Activated CD8-positive, alpha-beta memory T cell treated with anti-CD3 and anti-CD28 coated beads for 36 hours (primary cell): Measurements from ENCODE around the gene FGF18. TPM values are rescaled to one million over a fixed set of nuclear protein-coding genes. Genes with fewer than 3 reads are reported as not detected.

Source experiments
- CTCF ChIA-PET: fragments of 350-600 bp; sonication (Branson Sonifier 250); formaldehyde crosslinking; loops from one replicate; lab custom pipeline; 2021; ENCODE audit warnings: antibody characterized with exemption; lab: Charles Lee
- POLR2A ChIA-PET: fragments of 350-600 bp; sonication (Branson Sonifier 250); formaldehyde crosslinking; loops from one replicate; lab custom pipeline; 2021; ENCODE audit warnings: antibody characterized with exemption; lab: Charles Lee
- total RNA-seq, 2 experiments: library from RNA; stranded (reverse); gene quantifications; one replicate each; pipeline ENCODE4 v1.2.3, GENCODE V29; 2021

Gene FGF18
- total RNA-seq, 2 experiments from 2014 or later: 0.13 TPM; not detected in 1

DNA sequence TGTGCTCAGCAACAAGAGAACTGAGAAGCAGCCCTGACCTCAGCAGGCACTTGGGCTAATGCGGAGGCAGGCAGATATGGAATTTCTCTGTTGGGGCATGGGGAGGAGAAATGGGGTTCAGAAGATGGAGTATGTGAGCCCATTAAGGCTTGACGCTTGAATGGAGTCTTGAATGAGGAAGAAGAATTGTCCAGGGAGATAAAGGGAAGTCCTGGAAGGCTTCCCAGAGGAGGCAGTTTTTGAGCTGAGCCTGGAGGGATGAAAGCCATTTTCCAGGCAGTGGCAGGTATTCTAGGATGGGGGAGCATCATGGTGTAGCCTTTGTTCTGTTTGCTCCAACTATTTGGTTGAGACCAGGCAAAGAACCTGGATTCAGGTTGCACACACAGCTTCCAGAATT, 34.5 kb downstream of the FGF18 start:
- CTCF ChIA-PET: no interaction called here
- POLR2A ChIA-PET: no interaction called here

DNA sequence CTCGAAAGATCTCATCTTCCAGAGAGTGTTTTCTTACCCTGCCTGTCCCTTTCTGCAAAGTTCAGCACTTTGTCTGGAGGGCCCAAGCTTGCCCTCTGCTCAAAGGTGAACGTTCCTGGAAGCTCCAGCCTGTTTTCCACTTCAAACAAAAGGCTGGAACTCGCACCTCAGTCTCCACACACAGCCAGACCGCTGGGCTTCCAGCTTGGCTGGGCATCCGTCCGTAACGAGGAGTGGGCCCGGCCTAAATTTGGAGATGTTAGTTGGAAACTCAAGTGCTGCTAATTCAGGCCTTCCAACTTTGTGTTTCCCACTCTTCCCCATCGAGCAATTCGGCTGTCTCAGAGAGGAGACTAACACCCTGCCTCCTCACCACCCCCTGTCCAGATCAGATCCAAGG, 35.1 kb downstream of the FGF18 start:
- ChIA-PET POLR2A (no interaction called here), CTCF (no interaction called here)

DNA sequence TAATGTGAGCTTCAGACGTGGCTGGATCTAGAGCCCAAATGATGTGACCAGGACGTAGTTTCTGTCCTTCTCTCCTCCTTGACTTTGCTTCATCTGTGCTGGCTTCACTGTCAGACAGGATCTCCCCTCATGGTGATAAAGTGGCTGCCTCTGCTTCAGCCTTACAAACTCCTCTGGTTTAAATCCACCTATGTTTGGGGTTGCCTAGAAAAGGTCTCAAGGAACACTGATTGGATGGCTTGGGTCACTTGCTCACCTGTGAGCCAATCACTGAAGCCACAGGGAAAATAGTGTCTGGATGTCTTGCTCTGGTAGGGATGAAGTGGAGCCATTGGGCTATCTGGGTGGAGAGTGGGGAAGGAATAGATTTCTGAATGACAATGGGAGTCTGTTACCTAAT, 36.1 kb downstream of the FGF18 start:
- CTCF ChIA-PET: no interaction called here
- POLR2A ChIA-PET: no interaction called here

DNA sequence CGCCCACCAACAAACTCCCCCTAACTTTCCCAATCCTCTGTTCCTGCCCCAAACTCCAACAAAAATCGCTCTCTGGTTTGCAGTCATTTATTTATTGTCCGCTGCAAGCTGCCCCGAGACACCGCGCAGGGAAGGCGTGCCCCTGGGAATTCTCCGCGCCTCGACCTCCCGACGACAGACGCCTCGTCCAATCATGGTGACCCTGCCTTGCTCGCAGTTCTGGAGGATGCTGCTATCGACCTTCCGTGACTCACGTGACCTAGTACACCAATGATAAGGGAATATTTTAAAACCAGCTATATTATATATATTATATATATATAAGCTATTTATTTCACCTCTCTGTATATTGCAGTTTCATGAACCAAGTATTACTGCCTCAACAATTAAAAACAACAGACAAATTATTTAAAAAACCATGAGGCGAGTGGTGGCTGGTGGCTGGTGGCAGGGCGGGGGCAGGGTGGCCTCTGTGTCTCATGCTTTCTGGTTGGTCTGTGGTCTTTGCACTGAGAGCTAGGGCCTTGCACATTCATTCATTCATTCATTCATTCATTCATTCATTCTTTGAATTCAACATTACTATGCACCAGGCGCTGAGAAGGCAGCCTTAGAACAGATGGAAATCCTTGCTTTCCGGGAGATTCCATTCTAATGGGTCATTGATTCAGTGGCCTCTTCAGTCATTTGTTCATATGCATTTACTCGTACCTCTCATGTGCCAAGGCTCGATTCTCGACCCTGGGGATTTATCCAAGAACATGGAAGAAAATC, 37.9 kb downstream of the FGF18 start:
- CTCF ChIA-PET: no interaction called here
- POLR2A ChIA-PET: interaction anchor here (0.6 kb wide), 1 partner anchor 495 kb away, joined by 3 read pairs; no protein-coding TSS in a partner anchor

DNA sequence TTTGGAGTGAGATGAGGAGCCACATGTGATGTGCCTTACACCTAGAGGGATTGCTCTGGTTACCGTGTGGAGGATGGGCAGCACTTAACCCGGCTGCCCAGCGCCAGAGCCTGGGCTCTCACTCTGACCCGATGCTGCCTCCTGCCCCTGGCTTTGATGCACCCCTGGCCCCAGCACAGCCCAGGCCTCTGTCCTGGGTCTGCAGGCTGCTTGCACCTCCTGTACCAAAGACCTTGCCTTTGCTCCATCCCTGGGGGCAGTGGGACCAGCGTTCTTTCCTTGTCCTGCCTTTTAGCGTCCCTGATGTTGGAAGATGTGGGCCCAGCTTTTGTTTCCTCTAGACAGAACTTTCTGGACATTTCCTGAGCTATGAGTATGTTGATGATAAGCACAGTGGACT, 40.4 kb downstream of the FGF18 start:
- ChIA-PET CTCF (no interaction called here), POLR2A (no interaction called here)

DNA sequence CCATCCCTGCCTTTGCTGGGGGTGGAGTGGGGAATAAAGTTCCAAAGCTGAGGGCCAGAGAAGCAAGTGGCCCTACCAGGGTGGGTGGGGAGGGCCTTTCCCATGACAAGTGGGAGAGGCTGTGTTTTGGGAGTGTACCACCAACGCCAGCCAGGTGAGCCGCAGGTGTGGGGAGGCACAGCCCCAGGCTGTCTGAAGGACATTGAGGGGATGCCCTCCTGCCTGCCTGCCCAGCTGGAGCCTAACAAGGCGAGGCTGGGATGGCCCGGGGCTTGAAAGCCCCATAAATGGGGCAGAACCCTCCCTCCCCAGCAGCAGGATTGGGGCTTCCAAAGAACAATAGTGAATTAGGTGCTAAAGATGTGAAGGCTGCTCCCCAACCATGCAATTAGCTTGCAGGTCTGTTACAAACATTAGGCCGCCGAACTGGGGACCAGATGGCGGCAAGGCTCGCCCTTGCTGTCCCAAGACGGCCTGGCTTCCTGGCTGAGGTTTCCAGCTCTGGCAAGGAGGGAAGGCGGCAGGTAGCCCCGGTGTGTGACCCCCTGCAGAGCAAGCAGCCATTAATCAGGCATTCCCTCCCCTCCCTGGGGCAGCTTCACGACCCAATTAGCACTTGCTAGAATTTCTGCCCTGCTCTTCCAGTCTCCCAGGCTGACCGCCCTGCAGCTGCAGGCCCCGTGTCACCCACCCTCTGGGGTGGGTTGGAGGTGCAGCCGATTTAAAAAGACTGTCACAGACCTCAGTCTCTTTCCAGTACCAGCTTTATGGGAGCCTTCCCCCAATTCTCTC, 42.9 kb downstream of the FGF18 start:
- ChIA-PET CTCF (no interaction called here), POLR2A (no interaction called here)

DNA sequence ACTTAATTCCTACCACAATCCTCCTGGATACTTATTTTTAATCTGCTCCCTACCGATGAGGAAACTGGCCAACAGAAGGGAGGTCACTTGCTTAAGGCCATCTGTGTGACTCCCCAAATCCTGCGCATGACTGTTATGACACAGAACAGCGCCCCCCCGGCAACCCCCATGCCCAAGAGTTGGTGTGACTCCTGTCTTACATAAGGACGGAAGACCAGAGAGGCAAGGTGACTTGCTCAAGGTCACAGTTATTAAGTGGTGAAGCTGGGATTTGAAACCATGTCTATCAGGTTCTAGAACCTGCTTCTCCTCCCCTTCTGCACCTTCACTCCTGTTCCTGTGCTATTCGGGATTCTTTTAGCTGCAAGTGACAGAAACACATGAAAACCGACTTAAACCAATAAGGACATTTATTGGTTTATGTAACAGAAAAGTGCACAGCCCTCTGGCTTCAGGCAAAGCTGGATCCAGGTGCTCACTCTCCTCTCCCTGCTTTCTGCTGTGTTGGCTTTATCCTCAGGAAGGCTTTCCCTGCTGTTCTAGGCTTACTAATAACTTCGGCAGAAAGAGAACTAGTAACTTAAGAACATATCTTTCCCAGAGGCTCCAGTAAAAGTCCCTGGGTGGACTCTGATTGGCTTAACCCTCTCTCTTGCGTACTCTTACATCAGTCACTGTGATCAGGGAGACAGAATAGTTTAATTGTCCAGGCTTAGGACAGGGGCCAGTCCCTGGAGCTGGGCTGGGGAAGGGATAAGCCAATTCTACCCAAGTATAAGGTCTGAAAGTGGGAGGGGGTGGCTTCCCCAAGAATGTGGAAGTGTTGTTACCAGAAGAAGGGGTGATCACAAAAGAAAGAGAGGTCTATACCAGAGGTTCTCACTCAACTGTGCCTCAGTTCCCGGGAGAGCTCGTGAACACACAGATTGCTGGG, 43.7 kb downstream of the FGF18 start:
- ChIA-PET POLR2A (no interaction called here), CTCF (no interaction called here)

DNA sequence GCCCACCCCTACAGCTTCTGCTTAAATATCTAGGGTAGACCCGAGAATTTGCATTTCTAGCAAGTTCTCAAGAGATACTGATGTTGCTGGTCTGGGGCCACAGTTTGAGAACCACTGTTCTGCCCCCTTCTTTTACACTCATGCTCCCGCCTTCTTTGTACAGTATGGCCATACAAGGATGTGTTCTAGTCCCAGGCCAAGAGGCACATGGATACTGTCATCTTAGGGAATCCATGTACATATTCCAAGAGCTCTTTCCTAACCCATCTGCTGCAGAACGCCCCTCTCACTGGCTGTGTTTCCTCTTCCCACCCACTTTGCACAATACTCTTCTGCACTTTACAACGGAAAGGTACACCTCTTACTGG, 44.4 kb downstream of the FGF18 start:
- CTCF ChIA-PET: no interaction called here

DNA sequence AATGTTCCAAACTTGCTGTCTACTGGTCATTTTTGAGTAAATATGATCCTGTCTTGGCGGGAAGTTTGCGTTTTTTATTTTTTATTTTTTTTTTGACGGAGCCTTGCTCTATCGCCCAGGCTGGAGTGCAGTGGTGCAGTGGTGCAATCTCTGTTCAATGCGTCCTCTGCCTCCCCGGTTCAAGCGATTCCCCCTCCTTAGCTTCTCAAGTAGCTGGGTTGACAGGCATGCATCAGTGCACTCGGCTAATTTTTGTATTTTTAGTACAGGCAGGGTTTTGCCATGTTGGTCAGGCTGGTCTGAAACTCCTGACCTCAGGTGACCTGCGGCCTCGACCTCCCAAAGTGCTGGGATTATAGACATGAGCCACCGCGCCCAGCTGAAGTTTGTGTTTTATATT, 45.4 kb downstream of the FGF18 start:
- CTCF ChIA-PET: no interaction called here
- POLR2A ChIA-PET: no interaction called here

More for the DNA sequence above, 44.4 kb downstream of the FGF18 start:
- POLR2A ChIA-PET: no interaction called here

DNA sequence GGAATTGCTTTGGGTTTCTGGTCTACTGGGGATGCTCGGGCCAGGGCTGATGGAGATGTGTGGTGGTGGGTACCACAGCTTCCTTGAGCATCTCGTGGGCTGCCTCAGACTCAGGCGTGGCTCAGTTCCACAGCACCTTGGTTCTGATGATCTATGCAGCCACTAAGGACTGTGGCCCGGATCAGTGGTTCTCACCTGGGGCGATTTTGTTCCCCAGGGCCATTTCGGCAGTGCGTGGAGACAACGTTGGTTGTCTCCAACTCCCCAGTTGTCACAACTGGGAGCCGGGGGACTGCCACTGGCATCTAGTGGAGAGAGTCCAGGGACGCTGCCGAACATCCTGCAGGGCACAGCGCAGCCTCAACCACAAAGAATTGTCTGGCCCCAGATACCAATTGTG, 47.7 kb downstream of the FGF18 start:
- POLR2A ChIA-PET: no interaction called here
- CTCF ChIA-PET: no interaction called here

DNA sequence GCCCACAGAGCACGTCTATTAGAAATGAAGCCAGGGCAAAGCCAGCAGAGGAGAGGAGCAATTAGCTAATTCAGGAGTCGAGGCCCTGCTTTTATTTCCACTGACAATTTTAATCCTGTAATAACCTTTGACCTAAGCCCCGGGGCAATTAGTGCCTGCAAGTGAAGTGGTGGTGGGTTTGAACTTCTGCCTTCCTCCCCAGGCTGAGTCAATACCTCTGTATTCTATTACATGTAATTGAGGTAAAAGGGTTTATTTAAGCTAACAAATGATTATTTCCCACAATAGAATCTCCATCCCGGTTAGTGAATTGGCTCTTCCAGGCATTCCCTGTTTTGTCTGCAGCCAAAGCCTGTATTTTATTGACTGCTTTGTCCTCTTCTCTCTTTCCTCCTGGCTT, 49.9 kb downstream of the FGF18 start:
- POLR2A ChIA-PET: no interaction called here
- CTCF ChIA-PET: no interaction called here

DNA sequence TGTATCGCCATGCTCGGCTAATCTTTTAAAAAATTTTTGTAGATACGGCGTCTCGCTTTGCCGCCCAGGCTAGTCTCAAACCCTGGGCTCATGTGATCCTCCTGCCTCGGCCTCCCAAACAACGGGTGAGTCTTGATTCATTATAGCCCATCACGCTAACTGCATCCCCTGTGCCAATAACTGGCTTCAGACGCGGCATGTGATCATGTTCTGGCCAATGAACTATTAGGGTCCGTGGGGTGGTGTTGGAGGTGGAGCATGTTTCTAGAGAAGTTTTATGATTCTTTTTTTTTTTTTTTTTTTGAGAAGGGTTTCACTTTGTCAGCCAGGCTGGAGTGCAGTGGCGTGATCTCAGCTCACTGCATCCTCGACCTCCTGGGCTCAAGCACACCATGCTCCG, 51.0 kb downstream of the FGF18 start:
- CTCF ChIA-PET: no interaction called here

DNA sequence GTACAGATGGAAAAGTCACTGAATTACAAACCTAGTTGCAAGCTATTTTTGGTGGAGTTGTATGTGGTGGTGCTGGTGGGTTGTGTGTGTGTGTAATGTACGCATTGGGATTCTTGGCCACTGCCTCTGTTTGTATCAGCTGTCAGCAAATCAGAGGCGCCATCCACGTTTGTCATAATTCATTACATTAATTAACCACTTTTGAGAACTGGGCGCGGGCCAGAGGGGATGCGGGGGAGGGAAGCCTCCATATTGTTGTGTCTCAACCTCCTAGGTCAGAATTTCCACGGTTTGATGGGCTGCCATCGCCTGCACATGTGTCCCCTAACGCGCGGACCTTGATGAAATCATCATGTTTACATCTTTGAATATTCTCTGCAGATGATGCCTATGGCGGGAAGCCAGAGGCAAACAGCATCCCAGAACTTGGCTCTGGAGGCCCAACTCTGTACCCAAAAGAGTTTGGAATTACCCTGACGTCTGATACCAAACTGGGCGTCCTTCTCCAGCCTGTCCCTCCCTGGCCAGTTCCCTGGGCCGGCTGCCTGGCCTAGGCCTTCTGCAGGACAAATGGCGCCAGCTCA, 54.9 kb downstream of the FGF18 start:
- CTCF ChIA-PET: no interaction called here
- POLR2A ChIA-PET: no interaction called here

More for the DNA sequence above, 51.0 kb downstream of the FGF18 start:
- POLR2A ChIA-PET: no interaction called here

DNA sequence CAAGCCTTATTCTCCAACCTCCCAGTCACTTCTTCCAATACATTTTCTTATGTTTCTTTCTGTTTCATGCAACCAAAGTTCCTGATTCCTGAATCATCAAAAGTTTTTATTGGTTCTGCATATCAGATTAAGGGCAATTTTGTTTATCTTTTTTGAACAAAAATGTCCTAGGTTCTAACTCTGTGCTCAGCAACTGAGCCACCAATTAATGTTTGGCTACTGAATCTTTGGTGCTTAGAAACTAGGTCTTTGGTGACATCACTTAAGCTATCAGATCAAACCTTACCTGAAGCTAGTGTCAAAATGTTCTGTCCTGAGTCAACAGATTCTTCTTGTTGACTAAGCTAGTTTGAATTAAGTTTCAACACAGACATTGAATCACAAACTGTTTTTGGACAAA, 56.1 kb downstream of the FGF18 start:
- ChIA-PET CTCF (no interaction called here), POLR2A (no interaction called here)

DNA sequence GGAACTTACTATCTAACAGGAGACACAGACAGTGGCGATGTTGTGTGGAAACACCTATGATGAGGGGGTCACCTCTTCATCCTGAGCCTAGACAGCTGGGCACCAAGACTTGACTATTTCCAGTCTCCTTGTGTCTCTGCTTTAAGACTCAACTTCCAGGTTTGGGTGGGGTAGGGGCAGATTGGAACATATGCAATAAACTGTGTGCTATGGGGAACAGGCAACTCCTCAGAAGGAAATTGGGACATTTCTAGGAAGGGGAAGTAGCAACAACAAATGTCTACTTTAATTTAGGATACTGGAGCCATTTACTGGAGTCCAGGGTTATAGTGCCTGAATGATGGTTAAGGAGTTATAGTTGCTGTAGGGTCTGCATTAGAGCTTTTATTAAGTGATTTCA, 57.3 kb downstream of the FGF18 start:
- ChIA-PET CTCF (no interaction called here), POLR2A (no interaction called here)

DNA sequence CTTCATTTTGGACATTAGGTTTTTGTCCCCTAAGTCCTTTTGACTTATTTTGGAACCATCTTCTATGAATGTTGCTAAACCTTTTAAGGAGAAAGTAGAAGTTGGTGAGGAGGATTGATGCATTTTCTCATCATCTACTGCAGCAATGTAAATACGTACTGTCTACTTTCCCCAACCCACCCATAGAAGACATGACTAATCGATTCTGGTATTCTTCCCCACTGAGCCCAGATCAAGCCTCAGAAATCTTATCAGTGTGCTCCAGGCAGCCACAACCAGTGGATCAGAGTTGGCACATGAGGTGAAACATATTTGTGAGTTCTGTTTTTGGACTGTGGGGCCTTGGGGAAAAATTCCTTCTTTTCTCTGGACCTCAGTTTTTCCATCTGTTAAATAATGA, 57.7 kb downstream of the FGF18 start:
- ChIA-PET POLR2A (no interaction called here), CTCF (no interaction called here)

DNA sequence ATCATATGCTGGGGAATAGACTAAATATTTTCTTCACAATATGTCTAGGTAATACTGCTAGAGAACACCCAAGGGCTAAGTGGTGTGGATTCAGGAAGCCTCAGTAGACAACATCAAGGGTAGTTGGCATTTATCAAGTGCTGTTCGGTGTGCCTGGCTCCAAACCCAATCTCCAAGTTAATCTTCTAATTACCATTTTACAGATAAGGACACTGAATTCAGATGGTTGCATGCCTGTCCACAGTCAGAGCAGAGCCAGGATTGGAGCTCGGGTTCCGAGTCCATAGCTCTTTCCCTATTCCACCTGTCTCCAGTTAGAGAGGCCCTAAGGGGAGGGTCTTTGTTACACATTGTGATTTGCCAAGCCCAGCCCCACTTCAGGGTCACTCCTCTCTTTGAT, 58.2 kb downstream of the FGF18 start:
- ChIA-PET POLR2A (no interaction called here), CTCF (no interaction called here)

DNA sequence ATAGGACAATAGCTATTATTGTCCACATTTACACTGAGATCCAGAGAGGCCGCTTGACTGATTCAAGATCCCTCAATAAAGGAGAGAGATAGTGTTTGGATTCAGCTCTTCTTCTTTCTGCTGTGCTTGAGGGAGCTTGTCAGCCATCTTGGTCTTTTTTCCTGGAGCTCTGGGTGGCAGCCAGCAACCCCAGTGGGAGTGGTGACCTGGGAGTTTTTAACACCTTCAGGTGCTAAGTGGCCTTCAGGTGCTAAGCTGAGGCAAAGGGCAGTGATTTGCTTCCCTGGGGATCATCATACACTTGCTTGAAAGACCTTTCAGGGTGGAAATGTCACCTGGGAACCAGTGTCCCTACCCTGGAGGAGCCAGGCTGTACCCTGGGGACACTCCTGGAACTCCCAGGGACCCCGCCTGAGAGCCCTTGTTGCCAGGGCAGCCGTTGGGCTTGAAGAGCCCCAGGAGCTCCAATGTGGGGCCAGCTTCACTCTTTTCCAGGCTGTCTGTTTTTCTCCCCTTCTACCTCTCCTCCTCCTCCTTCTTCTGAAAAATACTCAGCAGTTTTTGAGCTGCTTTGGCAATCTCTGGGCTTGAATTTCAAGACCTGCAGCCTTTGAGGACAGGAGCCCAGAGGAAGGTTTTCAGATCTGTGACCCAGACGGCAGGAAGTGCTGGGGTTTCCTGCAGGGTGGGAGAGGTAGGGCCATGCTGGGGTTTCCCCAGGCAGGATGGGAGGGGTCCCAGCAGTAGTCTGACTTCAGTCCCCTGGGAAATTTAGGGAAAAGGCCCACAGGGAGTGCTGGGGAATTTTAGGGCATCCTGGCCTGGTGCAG, 59.7 kb downstream of the FGF18 start:
- ChIA-PET POLR2A (no interaction called here), CTCF (no interaction called here)

DNA sequence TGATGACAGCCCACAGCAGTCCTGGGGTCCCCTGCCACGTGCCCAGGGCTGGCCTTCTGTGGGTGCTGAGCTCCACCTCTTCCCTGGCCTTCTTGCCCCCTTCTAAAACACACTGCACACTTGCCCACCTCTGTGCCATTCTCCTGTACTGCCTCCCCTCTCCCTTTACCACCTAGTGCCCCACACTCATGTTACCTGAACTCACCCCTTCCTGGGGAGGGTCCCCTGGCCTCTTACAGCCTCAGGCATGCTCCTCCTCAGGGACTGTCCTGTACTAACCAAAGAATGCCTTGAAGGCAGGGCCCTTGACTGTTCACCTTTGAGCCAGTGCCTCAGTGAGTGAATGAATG, 60.3 kb downstream of the FGF18 start:
- POLR2A ChIA-PET: no interaction called here
- CTCF ChIA-PET: no interaction called here
